Type B pancreatic cell (in vitro differentiated cells): ENCODE measurements around the gene PF4V1. TPM values are rescaled to one million over a fixed set of nuclear protein-coding genes. Genes with fewer than 3 reads are reported as not detected.

Experiments used
- DNase-seq: peaks from one replicate; pipeline ENCODE4 v3.0.0; 2021; ENCODE audit warnings: mixed read lengths; ENCODE audit not compliant: unreplicated experiment; ENCODE audit errors: extremely low spot score
- H3K27ac Mint-ChIP-seq: 2 replicates; pipeline ENCODE4 v1.8.0; 2021; ENCODE audit warnings: mild to moderate bottlenecking, mixed read lengths
- H3K27me3 Mint-ChIP-seq: 2 replicates; pipeline ENCODE4 v1.8.0; 2021; ENCODE audit warnings: mixed read lengths
- H3K36me3 Mint-ChIP-seq: 2 replicates; pipeline ENCODE4 v1.8.0; 2021; ENCODE audit warnings: mixed read lengths
- H3K4me1 Mint-ChIP-seq: one replicate; pipeline ENCODE4 v1.8.0; 2021; ENCODE audit warnings: mixed read lengths; ENCODE audit not compliant: unreplicated experiment
- H3K4me3 Mint-ChIP-seq: 2 replicates; pipeline ENCODE4 v1.8.0; 2021; ENCODE audit warnings: mild to moderate bottlenecking, mixed read lengths
- H3K9me3 Mint-ChIP-seq: 2 replicates; pipeline ENCODE4 v1.8.0; 2021; ENCODE audit warnings: mixed read lengths
- total RNA-seq: library from RNA; stranded (reverse); gene quantifications from 2 replicates; pipeline ENCODE4 v1.2.1, GENCODE V29; 2021; ENCODE audit warnings: low replicate concordance
- TF ChIP-seq, protein P1 (sequence below): fragments of 200-600 bp; sonication (generic); conservative IDR thresholded peaks from 2 replicates; pipeline ENCODE4 v1.5.0; 2021; ENCODE audit warnings: antibody characterized with exemption, mild to moderate bottlenecking

PF4V1 gene
- total RNA-seq, 1 donor from 2014 or later, result not detected

DNA sequence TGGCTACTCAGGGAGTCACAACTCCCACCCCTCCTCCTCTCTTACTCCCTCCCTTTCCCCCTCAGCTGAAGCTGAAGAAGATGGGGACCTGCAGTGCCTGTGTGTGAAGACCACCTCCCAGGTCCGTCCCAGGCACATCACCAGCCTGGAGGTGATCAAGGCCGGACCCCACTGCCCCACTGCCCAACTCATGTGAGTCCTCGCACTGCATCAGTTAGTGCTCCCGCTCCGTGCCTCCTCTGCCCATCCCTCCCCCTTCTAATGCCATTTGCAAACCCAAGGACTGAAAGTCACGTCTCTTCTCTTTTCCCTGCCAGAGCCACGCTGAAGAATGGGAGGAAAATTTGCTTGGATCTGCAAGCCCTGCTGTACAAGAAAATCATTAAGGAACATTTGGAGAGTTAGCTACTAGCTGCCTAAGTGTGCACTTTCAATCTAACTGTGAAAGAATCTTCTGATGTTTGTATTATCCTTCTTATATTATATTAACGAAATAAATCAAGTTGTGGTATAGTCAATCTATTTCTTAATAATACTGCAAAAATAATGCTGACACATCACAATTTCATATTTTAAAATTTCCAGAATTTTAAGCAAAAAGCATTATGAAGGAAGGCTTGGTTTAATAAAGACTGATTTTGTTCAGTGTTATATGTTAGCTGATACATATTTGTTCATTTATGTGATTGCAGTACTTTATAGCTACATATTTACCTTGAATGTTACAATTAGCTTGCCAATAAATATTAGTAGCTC lies 800 bp downstream of the PF4V1 start:
- Mint-ChIP-seq H3K27ac (no peak overlapping the region), H3K4me3 (no peak overlapping the region), H3K36me3 (peaks cover 4% of the 10 kb centered on the region), H3K27me3 (peaks cover 28% of the 10 kb centered on the region), H3K9me3 (no peaks in the 10 kb centered on the region), H3K4me1 (no peaks in the 10 kb centered on the region)
- TF ChIP-seq, protein P1, sequence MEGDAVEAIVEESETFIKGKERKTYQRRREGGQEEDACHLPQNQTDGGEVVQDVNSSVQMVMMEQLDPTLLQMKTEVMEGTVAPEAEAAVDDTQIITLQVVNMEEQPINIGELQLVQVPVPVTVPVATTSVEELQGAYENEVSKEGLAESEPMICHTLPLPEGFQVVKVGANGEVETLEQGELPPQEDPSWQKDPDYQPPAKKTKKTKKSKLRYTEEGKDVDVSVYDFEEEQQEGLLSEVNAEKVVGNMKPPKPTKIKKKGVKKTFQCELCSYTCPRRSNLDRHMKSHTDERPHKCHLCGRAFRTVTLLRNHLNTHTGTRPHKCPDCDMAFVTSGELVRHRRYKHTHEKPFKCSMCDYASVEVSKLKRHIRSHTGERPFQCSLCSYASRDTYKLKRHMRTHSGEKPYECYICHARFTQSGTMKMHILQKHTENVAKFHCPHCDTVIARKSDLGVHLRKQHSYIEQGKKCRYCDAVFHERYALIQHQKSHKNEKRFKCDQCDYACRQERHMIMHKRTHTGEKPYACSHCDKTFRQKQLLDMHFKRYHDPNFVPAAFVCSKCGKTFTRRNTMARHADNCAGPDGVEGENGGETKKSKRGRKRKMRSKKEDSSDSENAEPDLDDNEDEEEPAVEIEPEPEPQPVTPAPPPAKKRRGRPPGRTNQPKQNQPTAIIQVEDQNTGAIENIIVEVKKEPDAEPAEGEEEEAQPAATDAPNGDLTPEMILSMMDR, result no peak
- no peak for DNase-seq

DNA sequence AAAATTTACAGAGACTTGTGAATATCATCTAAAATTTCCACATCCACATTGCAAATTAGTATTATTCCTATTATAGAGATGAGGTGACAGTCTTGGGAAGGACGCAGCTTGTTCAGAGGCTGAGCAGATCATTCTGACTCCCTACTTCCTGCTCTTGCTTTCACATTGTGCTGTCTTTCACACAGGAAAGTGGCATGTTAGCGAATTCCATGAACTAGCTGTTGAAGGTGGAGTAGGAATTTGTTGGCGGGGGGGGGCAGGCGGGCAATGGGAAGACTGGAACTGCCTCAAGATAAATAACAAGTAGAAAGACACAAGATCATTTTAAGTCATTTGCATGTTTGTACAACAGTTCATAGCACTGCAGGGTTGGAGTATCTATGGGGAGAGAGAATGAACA lies 2.3 kb downstream of the PF4V1 start:
- H3K36me3 Mint-ChIP-seq, result peaks cover 4% of the 10 kb centered on the region
- no peaks in the 10 kb centered on the region for H3K4me1 Mint-ChIP-seq
- H3K4me3 Mint-ChIP-seq, result no peak overlapping the region
- no peak overlapping the region for H3K27ac Mint-ChIP-seq
- no peaks in the 10 kb centered on the region for H3K9me3 Mint-ChIP-seq
- H3K27me3 Mint-ChIP-seq, result peaks cover 28% of the 10 kb centered on the region
- TF ChIP-seq, protein P1, result no peak
- DNase-seq, result no peak

DNA sequence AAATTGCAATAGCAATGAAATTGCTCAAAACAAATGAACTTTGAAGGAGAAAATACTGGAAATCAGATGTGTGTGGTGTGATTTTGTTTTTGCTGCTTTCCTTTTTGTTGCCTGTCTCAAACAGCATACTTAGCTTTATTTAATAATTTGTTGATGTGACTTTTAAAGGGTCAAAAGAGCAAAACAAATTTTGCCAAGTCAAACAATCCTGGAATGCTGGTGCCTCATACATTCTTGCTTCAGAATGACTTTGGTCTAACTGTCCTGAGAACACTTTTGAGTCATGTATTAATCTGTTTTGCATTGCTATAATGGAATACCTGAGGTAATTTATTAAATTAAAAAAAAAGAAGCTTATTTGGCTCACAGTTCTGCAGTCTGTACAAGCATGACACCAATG lies 3.4 kb downstream of the PF4V1 start:
- TF ChIP-seq, protein P1, result no peak
- no peak for DNase-seq
- no peaks in the 10 kb centered on the region for H3K9me3 Mint-ChIP-seq
- H3K27me3 Mint-ChIP-seq, result peaks cover 32% of the 10 kb centered on the region
- H3K36me3 Mint-ChIP-seq, result peaks cover 4% of the 10 kb centered on the region
- H3K4me1 Mint-ChIP-seq, result no peaks in the 10 kb centered on the region
- no peak overlapping the region for H3K4me3 Mint-ChIP-seq
- no peak overlapping the region for H3K27ac Mint-ChIP-seq

DNA sequence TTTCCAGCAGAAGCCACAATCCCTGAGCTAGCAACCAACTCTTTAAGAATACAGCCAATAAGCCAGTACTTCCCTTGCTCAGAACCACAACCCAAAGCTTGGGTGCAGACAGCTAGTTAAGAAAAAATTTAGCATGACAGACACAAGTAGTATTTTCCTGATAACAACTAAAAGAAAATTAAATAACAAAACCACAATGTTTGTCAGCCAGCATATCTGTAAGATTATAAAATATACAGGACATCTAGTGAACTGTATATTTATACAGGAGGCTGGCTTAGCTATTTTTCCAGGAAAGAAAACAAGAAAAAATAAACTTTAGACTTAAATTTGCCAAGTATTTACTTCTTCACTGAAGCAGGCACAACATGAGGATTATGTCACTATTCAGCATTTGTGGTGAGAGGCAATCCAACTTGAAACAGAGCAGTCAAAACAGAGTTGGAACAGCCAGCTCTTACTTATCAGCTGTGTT lies 6.6 kb downstream of the PF4V1 start:
- TF ChIP-seq, protein P1, result no peak
- no peaks in the 10 kb centered on the region for H3K9me3 Mint-ChIP-seq
- H3K4me1 Mint-ChIP-seq, result no peaks in the 10 kb centered on the region
- no peak overlapping the region for H3K27ac Mint-ChIP-seq
- no peak for DNase-seq
- H3K4me3 Mint-ChIP-seq, result no peak overlapping the region
- H3K36me3 Mint-ChIP-seq, result peaks cover 3% of the 10 kb centered on the region
- peaks cover 27% of the 10 kb centered on the region for H3K27me3 Mint-ChIP-seq

DNA sequence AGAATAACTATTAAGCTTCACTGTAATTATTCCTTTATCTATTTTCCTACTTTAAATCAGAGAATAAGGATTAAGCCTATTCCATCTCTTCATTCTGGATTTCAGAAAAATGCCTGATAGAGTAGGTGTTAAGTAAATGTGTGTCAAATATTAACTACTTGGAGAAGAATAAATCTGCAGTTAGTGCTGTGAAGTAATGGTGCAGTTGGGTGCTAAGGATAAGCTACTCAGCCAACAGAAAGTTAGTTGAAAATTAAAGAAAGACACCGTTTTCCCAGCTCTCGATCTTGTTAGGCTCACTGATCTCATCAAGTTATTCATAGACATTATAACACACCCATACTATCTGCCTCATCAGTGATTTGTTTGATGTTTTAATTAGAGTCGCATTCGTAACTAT lies 7.1 kb downstream of the PF4V1 start:
- no peak overlapping the region for H3K4me3 Mint-ChIP-seq
- peaks cover 26% of the 10 kb centered on the region for H3K27me3 Mint-ChIP-seq
- H3K4me1 Mint-ChIP-seq, result no peaks in the 10 kb centered on the region
- no peaks in the 10 kb centered on the region for H3K9me3 Mint-ChIP-seq
- DNase-seq, result no peak
- H3K27ac Mint-ChIP-seq, result no peak overlapping the region
- no peaks in the 10 kb centered on the region for H3K36me3 Mint-ChIP-seq
- TF ChIP-seq, protein P1, result no peak
